ENCODE measurements around the gene AGPAT3.

AGPAT3 gene

GRCh38 chr21:43881283-43881682 lies 16.3 kb downstream of the AGPAT3 start:
- H3K4me3 ChIP-seq (ENCODE audit: low read depth, low read length), result no peak overlapping the region
- H3K4me1 ChIP-seq (ENCODE audit: control insufficient read depth, insufficient read depth, low read length), result peaks cover 11% of the 10 kb centered on the region
- CTCF ChIA-PET, result interaction anchor here (2.3 kb wide), 1 partner anchor 11 kb away, joined by 5 read pairs; no protein-coding TSS in a partner anchor
- no peak overlapping the region for H3K27ac ChIP-seq (ENCODE audit: extremely low read depth, low read depth, low read length)
- no peak for TF ChIP-seq ZNF416 (tag by site-specific recombination; IDR thresholded peaks at IDR 0.05)
- peak; percentile 70; the same call in 1 of the 2 replicates for TF ChIP-seq ZNF18 (tag by site-specific recombination; IDR thresholded peaks at IDR 0.05)
- H3K9me3 ChIP-seq (ENCODE audit: control insufficient read depth, insufficient read depth, low read depth, low read length), result no peaks in the 10 kb centered on the region
- POLR2A ChIA-PET, result no interaction called here
- H3K36me3 ChIP-seq (ENCODE audit: control insufficient read depth in 2 of 2, insufficient read depth in 1 of 2, low read length in 2 of 2), result peaks cover 4 to 9% of the 10 kb centered on the region in 2 experiments; a peak in 2 of 3 replicates

GRCh38 chr21:43881935-43882334 lies 16.9 kb downstream of the AGPAT3 start:
- peaks cover 4 to 9% of the 10 kb centered on the region in 2 experiments; a peak in 2 of 3 replicates for H3K36me3 ChIP-seq (ENCODE audit: control insufficient read depth in 2 of 2, insufficient read depth in 1 of 2, low read length in 2 of 2)
- peaks cover 11% of the 10 kb centered on the region for H3K4me1 ChIP-seq (ENCODE audit: control insufficient read depth, insufficient read depth, low read length)
- ChIA-PET CTCF (interaction anchor here (2.3 kb wide), 1 partner anchor 10 kb away, joined by 5 read pairs; no protein-coding TSS in a partner anchor), POLR2A (no interaction called here)
- H3K9me3 ChIP-seq (ENCODE audit: control insufficient read depth, insufficient read depth, low read depth, low read length), result no peaks in the 10 kb centered on the region
- no peak overlapping the region for H3K4me3 ChIP-seq (ENCODE audit: low read depth, low read length)
- peak; percentile 41; the same call in 1 of the 2 replicates for TF ChIP-seq ZBTB20 (tag by site-specific recombination; IDR thresholded peaks at IDR 0.05)
- no peak for TF ChIP-seq ZNF184 (tag by site-specific recombination; IDR thresholded peaks at IDR 0.05)
- TF ChIP-seq ZNF654 (tag by site-specific recombination; IDR thresholded peaks at IDR 0.05; ENCODE audit: low read depth), result no peak
- no peak for TF ChIP-seq ZNF302 (tag by site-specific recombination; IDR thresholded peaks at IDR 0.05; ENCODE audit: low read depth)
- TF ChIP-seq ZNF692 (tag by site-specific recombination; IDR thresholded peaks at IDR 0.05), result peak; percentile 65; the same call in 1 of the 2 replicates
- TF ChIP-seq ZFP69B (tag by site-specific recombination; IDR thresholded peaks at IDR 0.05), result peak; percentile 56; the same call in 1 of the 2 replicates
- H3K27ac ChIP-seq (ENCODE audit: extremely low read depth, low read depth, low read length), result no peak overlapping the region; the same call in 1 of the 2 replicates

- H3K9me3 ChIP-seq (ENCODE audit: control insufficient read depth, insufficient read depth, low read depth, low read length), result no peaks in the 10 kb centered on the region
- TF ChIP-seq ZNF138 (tag by site-specific recombination; IDR thresholded peaks at IDR 0.05; ENCODE audit: borderline replicate concordance), result no peak
- TF ChIP-seq ZBTB1 (tag by site-specific recombination; IDR thresholded peaks at IDR 0.05), result no peak
- no peak for TF ChIP-seq ZNF146 (tag by site-specific recombination; IDR thresholded peaks at IDR 0.05)
- TF ChIP-seq ZNF174 (tag by site-specific recombination; IDR thresholded peaks at IDR 0.05), result no peak
- TF ChIP-seq SCRT2 (tag by site-specific recombination; IDR thresholded peaks at IDR 0.05), result no peak
- TF ChIP-seq ZNF10 (tag by site-specific recombination; IDR thresholded peaks at IDR 0.05), result no peak
- TF ChIP-seq ZNF654 (tag by site-specific recombination; IDR thresholded peaks at IDR 0.05; ENCODE audit: low read depth), result no peak
- TF ChIP-seq ZNF266 (tag by site-specific recombination; IDR thresholded peaks at IDR 0.05; ENCODE audit: low read depth), result no peak
- no peak for TF ChIP-seq ZBTB11 (tag by site-specific recombination; conservative IDR thresholded peaks at IDR 0.05; ENCODE audit: low read depth)
- TF ChIP-seq ZNF621 (tag by site-specific recombination; IDR thresholded peaks at IDR 0.05), result no peak
- no peak for TF ChIP-seq ZNF114 (tag by site-specific recombination; IDR thresholded peaks at IDR 0.05)
- no peak for TF ChIP-seq ZNF624 (tag by site-specific recombination; IDR thresholded peaks at IDR 0.05)
- TF ChIP-seq ZNF24 (tag by site-specific recombination; IDR thresholded peaks at IDR 0.05), result no peak
- H3K4me3 ChIP-seq (ENCODE audit: low read depth, low read length), result no peak overlapping the region
- CTCF ChIA-PET, result interaction anchor here (0.6 kb wide), 1 partner anchor 146 kb away, joined by 3 read pairs; no protein-coding TSS in a partner anchor
- H3K36me3 ChIP-seq (ENCODE audit: control insufficient read depth in 2 of 2, insufficient read depth in 1 of 2, low read length in 2 of 2), result peaks cover 5 to 8% of the 10 kb centered on the region in 2 experiments; a peak in 2 of 3 replicates
- POLR2A ChIA-PET, result interaction anchor here (2.2 kb wide), 1 partner anchor 19 kb away, joined by 14 read pairs; the partner anchor contains the start of gene AGPAT3
- no peak overlapping the region for H3K27ac ChIP-seq (ENCODE audit: extremely low read depth, low read depth, low read length)
- H3K4me1 ChIP-seq (ENCODE audit: control insufficient read depth, insufficient read depth, low read length), result peaks cover 11% of the 10 kb centered on the region
Measured at GRCh38 chr21:43882952-43883545, 18.0 kb downstream of the AGPAT3 start.
